ENCODE measurements around the gene FAM174C. TPM values are rescaled to one million over a fixed set of nuclear protein-coding genes. Genes with fewer than 3 reads are reported as not detected.
A peak's percentile ranks its signal among the peaks of the same experiment; 100 is the strongest.
"Not testable (repeated sequence)": the region's sequence is repeated elsewhere in the genome, so short reads cannot be mapped to it uniquely, and the experiment has no call there.

Gene FAM174C
- total and polyA plus RNA-seq, 11 donors, result 11.6 to 56.4 (median 23.8) TPM

GRCh38 chr19:1317274-1318003 lies 42.1 kb downstream of the FAM174C start:
- H3K4me1 ChIP-seq, result peaks cover 0 to 11% (median 5%) of the 10 kb centered on the region in 12 donors
- TF ChIP-seq POLR2A (IDR thresholded peaks at IDR 0.05) (no peak), CTCF (IDR thresholded peaks at IDR 0.05) (no peak)
- no peak for ATAC-seq
- 68 to 76% (median 74%) methylated on average over 17 of the region's 17 CpGs for WGBS, 4 donors
- DNase-seq, result no peak
- H3K4me3 ChIP-seq, result no peak overlapping the region
- intact Hi-C loops (cut with DNase I), result loop anchor here in 4 of 10 donors (5.0 to 10.0 kb wide), 4 partner anchors 65 to 137 kb away; partner anchors contain the start of genes APC2 (in 1 of the 4), GAMT (in 1 of the 4) and NDUFS7 (in 1 of the 4)
- H3K36me3 ChIP-seq, result no peaks in the 10 kb centered on the region
- H3K27ac ChIP-seq, result no peak overlapping the region
- H3K27me3 ChIP-seq, result peaks cover 8 to 67% (median 35%) of the 10 kb centered on the region in 9 donors
- no peaks in the 10 kb centered on the region for H3K9me3 ChIP-seq

GRCh38 chr19:1318678-1319471 lies 43.5 kb downstream of the FAM174C start:
- DNase-seq, result no peak
- peaks cover 0 to 11% (median 5%) of the 10 kb centered on the region in 12 donors for H3K4me1 ChIP-seq
- no peaks in the 10 kb centered on the region for H3K36me3 ChIP-seq
- H3K9me3 ChIP-seq, result no peaks in the 10 kb centered on the region
- H3K27me3 ChIP-seq, result peaks cover 8 to 75% (median 40%) of the 10 kb centered on the region in 9 donors
- no peak for ATAC-seq
- WGBS, 4 donors, result 44 to 64% (median 52%) methylated on average over 39 to 46 of the region's 46 CpGs
- no peak for TF ChIP-seq CTCF (IDR thresholded peaks at IDR 0.05)
- no peak for TF ChIP-seq POLR2A (IDR thresholded peaks at IDR 0.05)
- no peak overlapping the region for H3K27ac ChIP-seq
- peak overlapping the region in 1 of 12 donors; percentile 38 for H3K4me3 ChIP-seq
- intact Hi-C loops (cut with DNase I), result loop anchor here in 4 of 10 donors (5.0 to 10.0 kb wide), 4 partner anchors 63 to 136 kb away; partner anchors contain the start of genes APC2 (in 1 of the 4), GAMT (in 1 of the 4) and NDUFS7 (in 1 of the 4)

GRCh38 chr19:1320282-1320650 lies 44.9 kb downstream of the FAM174C start:
- H3K27ac ChIP-seq; ATAC-seq; H3K36me3 ChIP-seq; intact Hi-C loops (cut with DNase I); H3K4me3 ChIP-seq; DNase-seq; H3K9me3 ChIP-seq: not testable (repeated sequence)
- H3K4me1 ChIP-seq, result peaks cover 0 to 20% (median 12%) of the 10 kb centered on the region in 12 donors
- H3K27me3 ChIP-seq, result peaks cover 8 to 75% (median 31%) of the 10 kb centered on the region in 9 donors
- WGBS, 4 donors, result 87 to 93% (median 92%) methylated on average over 3 of the region's 3 CpGs

GRCh38 chr19:1321539-1321938 lies 46.2 kb downstream of the FAM174C start:
- Histone ChIP-seq H3K4me3 (no peak overlapping the region), H3K27ac (no peak overlapping the region), H3K36me3 (no peaks in the 10 kb centered on the region), H3K9me3 (no peaks in the 10 kb centered on the region), H3K27me3 (peaks cover 2 to 65% (median 20%) of the 10 kb centered on the region in 9 donors), H3K4me1 (peaks cover 0 to 14% (median 7%) of the 10 kb centered on the region in 12 donors)
- intact Hi-C loops (cut with DNase I), result no loop called here
- ATAC-seq (no peak), DNase-seq (no peak)
- WGBS, 4 donors, result 81 to 90% (median 87%) methylated on average over 9 of the region's 9 CpGs
- no peak for TF ChIP-seq CTCF (IDR thresholded peaks at IDR 0.05)
- TF ChIP-seq POLR2A (IDR thresholded peaks at IDR 0.05), result no peak
